ENCODE results near the gene FGA.
"Not testable (repeated sequence)": the region's sequence is repeated elsewhere in the genome, so short reads cannot be mapped to it uniquely, and the experiment has no call there.

GRCh38 chr4:154594343-154594742, 3.8 kb upstream of the FGA start:
- TF ChIP-seq CTCF (conservative IDR thresholded peaks at IDR 0.05); EZH2 (IDR thresholded peaks at IDR 0.05; ENCODE audit: low read depth): not testable (repeated sequence)
